ENCODE results near the gene PRRT1.

PRRT1 gene

GRCh38 chr6:32173051-32173727 lies 21.4 kb upstream of the PRRT1 start:
- DNase-seq: no peak

- no peak for DNase-seq
These were observed 19.5 kb upstream of the PRRT1 start for GRCh38 chr6:32171234-32171633.

GRCh38 chr6:32170294-32170693 lies 18.6 kb upstream of the PRRT1 start:
- DNase-seq: no peak

GRCh38 chr6:32168807-32169591 lies 17.3 kb upstream of the PRRT1 start:
- no peak for DNase-seq

DNA sequence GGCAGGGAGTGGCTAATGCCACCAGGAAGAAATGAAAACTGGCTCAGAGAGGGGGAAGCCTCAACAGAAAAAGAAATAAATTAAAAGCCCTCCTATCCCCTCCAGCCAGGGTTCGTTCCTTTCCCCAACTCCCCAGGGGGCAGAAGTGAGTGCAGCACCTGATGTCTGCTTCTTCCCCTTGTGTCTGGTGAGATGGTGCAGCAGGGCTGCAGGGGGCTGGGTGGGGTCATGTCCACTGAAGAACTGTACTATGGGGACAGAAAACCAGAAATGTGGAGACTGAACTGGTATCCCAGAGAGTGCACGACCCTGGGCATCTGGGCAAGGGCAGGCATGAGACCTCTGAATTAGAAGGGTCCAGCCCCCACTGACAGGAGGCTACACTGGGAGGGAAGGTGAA lies 16.6 kb upstream of the PRRT1 start:
- no peak for DNase-seq

GRCh38 chr6:32167761-32168262 lies 16.1 kb upstream of the PRRT1 start:
- no peak for DNase-seq

- DNase-seq: no peak
These were observed 15.5 kb upstream of the PRRT1 start for GRCh38 chr6:32167154-32167760.

GRCh38 chr6:32166411-32167061 lies 14.8 kb upstream of the PRRT1 start:
- no peak for DNase-seq

GRCh38 chr6:32164295-32164694 lies 12.6 kb upstream of the PRRT1 start, which contains the start of gene EGFL8:
Gene EGFL8 (plus strand): TSS chr6:32164595. CDS start chr6:32166166, 1,571 bp downstream.
- no peak for DNase-seq

DNA sequence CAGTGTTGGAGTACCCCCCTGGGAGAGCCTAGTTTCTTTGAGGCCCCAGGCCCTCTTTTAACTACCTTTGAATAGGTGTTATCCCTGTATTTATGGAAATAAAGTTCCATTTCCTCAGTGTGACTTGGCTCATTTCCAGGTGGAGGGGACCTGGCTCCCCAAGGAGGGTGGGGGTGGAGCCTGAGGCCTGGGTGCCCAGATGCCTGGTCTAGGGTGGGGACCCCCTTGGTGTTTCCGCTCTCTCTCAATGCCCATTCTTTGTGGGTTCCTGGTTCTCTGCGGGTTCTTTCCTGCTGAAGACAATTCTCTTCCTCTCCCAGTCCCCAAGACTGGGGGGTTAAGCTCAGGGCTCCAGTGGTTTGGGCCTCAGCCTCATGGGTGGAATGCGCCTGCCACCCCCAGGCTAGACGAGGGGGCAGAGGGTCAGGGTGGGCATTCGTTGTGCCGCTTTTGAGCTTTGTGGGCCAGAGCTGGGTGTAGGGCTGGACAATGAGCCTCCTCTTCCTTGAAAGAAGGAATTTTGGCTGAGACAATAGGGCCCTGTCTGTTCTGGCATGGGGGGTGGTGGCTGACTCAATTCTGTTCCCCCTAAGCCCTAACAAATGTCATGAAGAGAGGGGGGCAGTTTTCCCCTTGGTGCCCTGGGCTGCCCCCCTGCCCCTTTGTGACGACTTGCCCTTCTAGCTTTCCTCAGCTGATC lies 12.0 kb upstream of the PRRT1 start:
- no peak for DNase-seq

DNA sequence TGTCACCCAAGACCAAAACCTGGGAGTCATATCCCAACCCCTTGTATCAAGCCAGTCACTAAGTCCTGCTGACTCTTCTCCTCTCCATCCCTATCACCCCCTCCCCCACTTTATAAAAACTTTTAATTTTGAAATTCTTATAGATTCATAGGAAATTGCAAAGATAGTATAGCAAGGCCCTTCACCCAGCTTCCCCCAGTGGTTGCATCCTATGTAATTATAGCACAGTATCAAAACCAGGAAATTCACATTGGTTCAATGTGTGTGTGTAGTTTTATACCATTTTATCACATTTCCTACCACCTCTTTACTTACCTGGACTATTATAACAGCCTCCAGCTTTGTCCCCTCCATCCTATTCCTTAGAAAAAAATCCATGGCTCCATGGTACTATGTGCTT lies 6.3 kb upstream of the PRRT1 start:
- no peak for DNase-seq

DNA sequence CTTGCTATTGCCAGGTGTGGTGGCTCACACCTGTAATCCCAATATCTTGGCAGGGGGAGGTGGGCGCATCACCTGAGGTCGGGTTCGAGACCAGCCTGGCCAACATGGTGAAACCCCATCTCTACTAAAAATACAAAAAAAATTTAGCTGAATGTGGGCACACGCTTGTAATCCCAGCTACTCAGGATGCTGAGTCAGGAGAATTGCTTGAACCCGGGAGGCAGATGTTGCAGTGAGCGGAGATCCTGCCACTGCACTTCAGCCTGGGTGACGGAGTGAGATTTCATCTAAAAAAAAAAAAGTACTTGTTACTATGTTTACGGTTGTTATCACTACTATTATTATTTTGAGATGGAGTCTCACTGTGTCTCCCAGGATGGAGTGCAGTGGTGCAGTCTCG lies 5.2 kb upstream of the PRRT1 start:
- no peak for DNase-seq

GRCh38 chr6:32154514-32155161 lies 2.9 kb upstream of the PRRT1 start:
- no peak for DNase-seq

- DNase-seq: no peak
These were observed 2.1 kb upstream of the PRRT1 start, which contains the start of gene PPT2 for GRCh38 chr6:32153564-32154513. Gene PPT2 (plus strand): TSS chr6:32154141. CDS start chr6:32154595, 454 bp downstream.

DNA sequence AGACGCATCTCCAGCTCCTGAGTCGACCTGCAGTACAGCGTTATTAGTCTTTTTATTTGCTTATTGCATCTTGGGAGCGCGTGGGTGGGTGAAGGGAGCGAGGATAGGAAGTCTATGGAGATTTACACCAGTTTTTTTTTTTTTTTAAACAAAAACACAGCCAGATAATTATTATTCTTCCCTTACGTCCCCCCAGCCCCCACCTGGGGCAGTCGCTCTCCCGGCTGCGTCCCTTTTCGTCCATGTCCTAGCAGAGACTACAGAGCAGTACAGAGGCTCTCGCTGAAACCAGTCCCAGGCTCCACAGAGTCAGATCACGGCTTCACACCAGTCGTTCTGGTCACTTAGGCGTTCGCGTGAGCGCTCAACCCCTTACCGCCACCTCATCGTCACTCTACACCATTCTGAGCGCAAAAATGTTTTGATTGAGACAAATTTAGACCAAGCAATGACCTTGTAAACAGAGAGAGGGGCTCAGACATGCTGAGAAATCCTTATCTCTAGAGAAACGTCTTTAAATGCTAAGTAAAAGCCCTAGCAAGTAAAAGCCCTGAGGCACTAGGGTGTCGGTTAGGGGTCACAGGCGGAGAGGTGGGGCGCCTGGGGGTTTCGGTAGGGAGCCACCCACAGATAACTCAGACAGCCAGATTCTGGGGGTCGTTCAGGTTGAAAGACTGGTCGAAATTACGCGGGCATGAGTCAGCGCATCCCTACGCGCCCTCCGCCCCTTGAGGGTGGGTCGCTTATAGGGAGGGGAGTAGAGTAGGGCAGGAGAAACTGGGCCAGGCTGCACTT lies 1.2 kb upstream of the PRRT1 start:
- DNase-seq: no peak

DNA sequence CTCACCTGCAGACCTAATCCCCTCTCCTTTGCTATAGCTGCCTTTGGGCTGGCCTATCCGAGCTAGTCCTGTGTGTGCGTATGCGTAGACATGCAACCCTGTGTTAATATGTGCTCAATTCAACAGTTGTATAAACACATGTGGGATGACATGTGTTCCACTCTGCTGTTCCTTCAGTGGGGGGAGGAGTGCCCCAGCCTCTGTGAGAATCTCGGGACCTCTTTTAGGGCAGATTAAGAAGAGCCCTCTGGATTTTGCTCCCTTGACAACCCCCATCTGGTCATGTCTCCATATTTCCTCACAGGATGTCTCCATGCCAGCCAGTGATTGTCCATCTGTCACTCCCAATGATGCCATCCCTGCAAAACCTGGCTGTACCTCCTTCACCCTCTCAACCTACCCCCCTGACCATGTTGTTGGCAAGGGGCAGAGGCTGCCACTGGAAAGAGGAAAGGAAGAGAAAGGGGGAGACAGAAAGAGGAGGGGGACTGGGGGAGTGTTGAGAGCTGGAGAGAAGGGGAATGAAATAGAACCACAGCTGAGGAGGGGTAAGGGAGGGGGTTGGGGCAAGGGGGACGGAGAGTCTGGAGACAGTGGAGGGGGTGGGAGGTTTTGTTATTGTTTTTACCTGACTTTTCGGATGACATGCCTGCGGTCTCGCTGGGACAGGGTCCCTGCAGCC lies 417 bp downstream of the PRRT1 start:
- DNase-seq: no peak

DNA sequence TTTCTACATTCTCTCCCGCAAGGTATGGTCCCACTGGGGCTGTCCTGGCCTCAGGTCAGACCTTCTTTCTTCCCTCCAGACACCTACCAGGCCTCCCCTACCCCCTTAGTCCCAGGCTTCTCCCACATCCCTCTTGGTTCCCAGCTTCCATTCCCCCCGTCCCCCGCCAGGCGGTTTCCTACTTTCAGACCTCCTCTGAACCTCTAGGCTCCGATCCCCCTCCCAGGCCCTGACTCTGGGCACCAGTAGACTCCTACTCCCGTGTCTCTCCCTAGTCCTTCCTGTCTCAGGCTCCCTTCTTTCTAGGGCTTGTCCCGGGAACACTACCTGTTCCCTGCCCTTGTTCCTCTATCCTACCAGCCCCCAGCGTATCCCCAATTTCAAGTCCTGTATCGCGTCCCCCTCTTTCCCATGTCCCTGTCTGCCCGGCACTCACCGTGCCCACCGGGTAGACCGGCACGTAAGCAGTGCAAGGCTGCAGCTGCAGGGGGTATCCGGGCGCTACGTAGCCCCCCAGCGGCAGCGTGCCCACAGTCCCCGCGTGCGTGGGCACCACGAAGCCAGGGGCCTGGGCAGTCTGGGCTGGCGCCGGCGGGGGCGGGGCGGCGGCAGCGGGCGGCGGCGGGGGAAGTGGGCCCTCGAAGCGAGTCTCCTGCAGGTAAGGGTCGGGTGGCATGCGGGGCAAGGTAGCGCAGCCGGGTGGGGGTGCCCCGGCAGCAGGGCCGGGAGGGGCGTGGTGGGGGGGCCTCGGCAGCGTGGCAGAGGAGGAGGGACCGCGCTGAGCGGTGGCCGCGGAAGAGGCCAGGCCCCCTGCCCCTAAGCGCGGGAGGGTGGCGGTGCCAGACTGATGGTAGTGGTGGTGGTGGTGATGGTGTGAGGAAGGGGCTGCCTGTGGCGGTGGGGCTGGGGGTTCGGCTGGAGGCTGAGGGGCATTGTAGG lies 1.5 kb downstream of the PRRT1 start:
- no peak for DNase-seq

GRCh38 chr6:32149092-32149755 lies 2.5 kb downstream of the PRRT1 start:
- no peak for DNase-seq
